GM12801 (cell line): ENCODE measurements around the gene LUC7L.

Experiments
- TF ChIP-seq, protein P1 (sequence below): IDR thresholded peaks from one replicate; pipeline ENCODE4 v1.5.1; 2011; ENCODE audit warnings: control low read depth; ENCODE audit not compliant: insufficient read length; ENCODE audit errors: extremely low read depth

The LUC7L gene

DNA sequence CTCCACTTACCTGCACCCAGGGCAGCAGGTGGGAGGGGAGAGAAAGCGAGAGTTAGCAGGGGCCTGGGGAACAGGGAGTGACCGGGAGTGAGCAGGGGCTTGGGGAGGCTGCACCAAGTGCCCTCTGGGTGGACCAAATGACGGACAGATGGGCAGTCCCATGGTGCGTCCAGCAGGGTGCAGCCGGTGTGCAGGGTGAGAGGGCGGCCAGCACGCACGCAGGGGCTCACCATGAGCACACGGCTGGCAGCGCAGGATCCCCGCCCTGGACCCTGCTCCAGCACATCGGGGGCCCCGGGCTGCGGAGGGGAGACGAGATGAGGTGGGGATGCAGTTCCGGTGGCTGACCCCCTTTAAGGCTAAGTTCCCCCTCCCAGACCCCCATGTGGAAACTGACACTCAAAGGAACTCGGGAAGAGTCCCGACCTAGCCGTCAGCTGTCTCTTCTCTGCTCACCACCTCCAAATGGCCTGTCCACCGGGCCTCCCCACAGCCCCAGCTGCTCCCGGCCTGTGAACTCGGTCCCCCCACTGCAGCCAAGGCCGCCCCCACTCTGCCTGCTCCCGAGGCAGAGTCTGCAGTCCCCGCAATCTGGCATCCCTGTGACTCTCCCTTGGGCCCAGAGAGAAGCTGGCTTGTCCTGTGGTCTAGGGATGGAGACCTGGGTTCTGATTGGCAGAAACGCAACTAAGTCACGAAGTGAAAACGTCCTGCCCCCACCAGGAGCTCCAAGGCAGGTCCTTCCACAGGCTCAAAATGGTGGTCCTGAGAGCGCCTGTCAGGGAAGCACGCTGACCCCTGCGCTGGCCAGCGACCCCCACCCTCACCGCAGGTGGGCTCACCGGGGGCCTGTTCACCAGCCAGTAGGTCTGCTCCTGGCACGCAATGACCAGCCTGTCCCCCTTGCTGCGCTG is 43.6 kb upstream of the LUC7L start:
- TF ChIP-seq, protein P1, sequence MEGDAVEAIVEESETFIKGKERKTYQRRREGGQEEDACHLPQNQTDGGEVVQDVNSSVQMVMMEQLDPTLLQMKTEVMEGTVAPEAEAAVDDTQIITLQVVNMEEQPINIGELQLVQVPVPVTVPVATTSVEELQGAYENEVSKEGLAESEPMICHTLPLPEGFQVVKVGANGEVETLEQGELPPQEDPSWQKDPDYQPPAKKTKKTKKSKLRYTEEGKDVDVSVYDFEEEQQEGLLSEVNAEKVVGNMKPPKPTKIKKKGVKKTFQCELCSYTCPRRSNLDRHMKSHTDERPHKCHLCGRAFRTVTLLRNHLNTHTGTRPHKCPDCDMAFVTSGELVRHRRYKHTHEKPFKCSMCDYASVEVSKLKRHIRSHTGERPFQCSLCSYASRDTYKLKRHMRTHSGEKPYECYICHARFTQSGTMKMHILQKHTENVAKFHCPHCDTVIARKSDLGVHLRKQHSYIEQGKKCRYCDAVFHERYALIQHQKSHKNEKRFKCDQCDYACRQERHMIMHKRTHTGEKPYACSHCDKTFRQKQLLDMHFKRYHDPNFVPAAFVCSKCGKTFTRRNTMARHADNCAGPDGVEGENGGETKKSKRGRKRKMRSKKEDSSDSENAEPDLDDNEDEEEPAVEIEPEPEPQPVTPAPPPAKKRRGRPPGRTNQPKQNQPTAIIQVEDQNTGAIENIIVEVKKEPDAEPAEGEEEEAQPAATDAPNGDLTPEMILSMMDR, result no peak

GRCh38 chr16:270381-271255 is 41.4 kb upstream of the LUC7L start:
- TF ChIP-seq, protein P1, result no peak

DNA sequence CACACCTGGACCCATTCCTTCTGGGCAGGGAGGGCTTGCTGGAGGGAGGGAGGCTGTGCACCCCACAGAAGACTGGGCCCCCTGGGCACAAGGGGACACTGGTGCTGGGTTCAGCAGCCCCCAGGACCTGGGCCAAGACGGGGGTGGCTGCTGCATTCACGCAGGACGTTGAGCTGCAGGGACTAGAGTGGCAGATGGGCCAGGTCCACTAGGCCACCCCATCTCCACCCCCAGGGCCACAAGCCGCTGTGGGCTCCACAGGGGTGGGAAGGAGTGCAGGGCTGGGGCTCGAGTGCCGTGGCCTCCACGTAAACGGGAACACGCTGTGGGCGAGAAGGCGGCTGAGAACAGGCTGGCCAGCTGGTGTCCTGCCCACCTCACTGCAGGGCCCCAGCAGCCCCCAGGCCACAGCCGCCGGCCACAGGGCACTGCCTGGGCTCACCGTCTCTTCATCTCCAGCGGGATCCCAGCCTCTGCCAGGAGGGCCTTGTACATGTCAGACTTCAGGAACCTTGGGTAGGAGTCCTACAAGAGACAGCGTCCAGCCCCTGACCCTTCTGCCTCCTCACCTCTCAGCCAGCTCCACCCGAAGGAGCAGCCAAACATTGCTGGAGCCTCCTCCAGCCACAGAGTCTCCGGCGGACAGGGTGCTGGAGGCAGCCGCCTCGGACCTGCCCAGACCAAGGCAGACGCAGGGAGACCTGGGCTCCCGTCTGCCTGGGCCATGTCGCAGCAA is 40.0 kb upstream of the LUC7L start:
- TF ChIP-seq, protein P1, result no peak

- TF ChIP-seq, protein P1, result no peak
These were observed 39.1 kb upstream of the LUC7L start for GRCh38 chr16:268141-269053.

DNA sequence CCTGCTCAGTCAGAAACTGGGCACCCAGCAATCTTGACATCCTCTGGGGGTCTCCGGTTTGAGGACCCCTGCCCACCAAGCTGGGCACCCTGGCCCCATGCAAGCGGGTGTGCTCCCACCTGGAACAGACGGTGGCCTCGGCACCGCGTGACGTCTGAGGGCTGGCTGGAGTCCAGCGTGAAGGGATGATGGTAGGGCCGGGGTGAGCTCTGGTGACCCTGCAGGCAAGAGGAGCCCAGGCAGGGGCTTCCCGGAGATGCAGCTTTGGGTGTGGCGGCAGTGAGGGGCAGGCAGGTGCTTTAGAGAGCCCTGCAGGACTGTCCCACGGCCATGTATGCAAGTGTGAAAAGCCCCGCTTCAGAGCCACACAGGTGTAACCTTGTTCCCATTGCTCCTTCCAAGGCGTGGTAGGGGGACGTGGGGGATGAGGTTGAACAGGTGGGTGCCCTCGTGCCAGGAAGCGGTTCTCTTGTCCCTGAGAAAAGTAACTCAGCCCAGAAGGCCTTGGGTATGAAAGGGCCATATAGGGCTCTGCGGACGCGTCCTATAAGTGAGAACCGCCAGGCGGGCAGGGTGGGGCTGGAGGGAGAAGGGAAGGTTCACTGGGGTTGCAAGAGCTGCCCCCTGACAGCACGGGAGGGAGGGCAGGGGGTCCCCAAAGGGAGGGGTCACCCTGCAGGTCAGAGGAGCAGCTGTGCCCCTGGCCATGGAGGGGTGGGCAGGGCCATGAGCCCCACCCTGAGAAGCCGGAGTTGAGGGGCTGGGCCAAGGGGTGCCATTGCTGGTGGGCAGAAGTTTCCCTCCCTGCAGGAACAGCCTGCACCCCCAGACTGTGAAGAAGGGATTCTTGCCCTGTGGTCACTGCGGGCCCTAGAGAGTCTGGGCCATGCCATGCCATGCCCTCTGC is 37.3 kb upstream of the LUC7L start:
- TF ChIP-seq, protein P1, result no peak

GRCh38 chr16:265711-266110 is 36.5 kb upstream of the LUC7L start:
- TF ChIP-seq, protein P1, result no peak
